Sciatic nerve (tissue), 2 donors: Measurements from ENCODE around the gene MSH5. TPM values are rescaled to one million over a fixed set of nuclear protein-coding genes. Genes with fewer than 3 reads are reported as not detected.
A peak's percentile ranks its signal among the peaks of the same experiment; 100 is the strongest.

ENCODE experiments used
- ATAC-seq: fragments of 200-7000 bp; cut with Tn5 transposase; one replicate; pipeline ENCODE4 v1.9.1; 2020; ENCODE audit warnings: mild to moderate bottlenecking, moderate library complexity
- DNase-seq: peaks from one replicate; pipeline ENCODE4 v3.0.0-alpha.2; 2020; ENCODE audit warnings: low spot score
- intact Hi-C: fragments of 100-400 bp; cut with DNase I; formaldehyde crosslinking; loops from one replicate; pipeline ENCODE4 v1.14.2; 2022
- total RNA-seq: library from RNA; stranded (reverse); fragmentation: NEBNext Ultra II Directional; extraction: Animal tissue kit (Norgen Biotek cat#: 25700); gene quantifications from one replicate; pipeline ENCODE4 v1.2.1, GENCODE V29; 2021
- donor health status: DM: no; HTN: no; CAD: no.
- donor health status: DM: no; HTN: no; CAD: no.

The MSH5 gene
- total RNA-seq, 1 donor from 2014 or later, result 21.2 TPM

DNA sequence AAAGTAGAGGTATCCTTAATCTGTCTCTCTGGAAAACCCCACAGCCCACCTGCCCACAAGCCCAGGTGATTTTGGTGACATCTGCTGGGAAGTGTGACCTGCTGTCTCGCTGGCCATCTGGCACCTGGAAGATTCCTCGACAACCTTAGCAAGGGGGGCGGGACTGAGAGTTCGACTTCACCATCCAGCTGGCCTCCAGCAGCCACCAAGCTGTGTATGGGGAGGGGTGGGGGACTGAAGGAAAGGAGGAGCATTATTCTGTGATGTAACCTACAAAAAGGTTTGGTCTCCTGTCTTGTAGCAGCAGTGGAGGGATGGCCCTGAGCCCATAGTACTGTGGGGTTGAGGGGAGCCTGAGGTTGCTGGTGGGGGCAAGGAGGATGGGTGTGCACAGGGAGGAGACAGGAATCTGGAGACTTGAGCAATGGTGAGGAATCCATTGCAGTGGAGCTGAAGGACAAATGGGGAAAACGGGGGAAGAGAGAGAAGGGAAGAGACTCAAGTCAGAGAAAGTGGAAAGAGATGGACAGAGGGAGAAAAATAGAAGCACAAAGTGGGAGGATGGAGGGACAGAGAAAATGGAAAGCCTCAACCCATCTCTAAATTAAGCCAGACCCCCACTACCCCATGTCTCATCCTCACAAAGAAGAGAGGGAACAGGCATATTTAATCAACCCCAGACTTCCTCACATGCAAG, 29.1 kb upstream of the MSH5 start:
- DNase-seq (no peak), ATAC-seq (no peak)
- intact Hi-C loops, result no loop called here

DNA sequence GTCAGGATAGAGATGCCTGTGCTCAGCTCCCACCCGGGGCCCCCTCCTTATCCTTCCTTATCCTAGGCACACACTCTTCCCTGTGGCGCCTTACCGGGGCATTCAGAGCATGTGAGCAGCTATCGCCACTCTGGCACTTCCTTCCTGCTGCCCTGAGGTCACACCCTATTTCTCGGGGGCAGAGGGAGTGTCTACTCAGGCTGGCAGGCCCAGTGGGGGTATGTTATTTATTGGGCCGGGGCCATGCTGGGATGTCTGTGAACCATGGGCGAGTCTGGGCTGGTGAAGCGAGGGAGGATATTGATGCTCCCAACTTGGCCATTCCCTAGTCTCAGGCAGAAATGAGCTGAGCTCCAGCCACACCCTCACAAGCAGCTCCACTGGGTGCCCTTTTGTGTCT, 28.6 kb upstream of the MSH5 start:
- no peak for DNase-seq
- peak; percentile 7 for ATAC-seq
- intact Hi-C loops, result no loop called here

DNA sequence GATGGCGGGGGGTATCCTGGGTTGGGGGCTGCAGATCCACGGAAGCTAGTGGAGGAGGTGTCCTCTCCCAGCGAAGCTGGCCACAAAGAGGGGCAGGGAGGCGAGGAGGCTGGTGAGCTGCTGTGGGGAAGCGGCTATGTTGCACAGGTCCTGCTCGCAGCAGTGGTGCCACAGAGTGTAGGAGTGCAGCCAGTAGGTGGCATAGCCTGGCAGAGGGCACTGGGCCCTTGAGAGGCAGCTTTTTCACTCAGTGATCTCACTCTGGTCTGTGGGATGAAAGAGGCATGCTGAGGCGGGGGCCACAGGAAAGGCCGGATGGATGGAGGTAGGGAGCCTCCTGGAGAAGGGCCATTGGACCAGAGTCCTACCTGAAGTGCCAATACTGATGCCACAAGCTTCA, 27.5 kb upstream of the MSH5 start:
- intact Hi-C loops, result no loop called here
- ATAC-seq (peak; percentile 53), DNase-seq (no peak)

DNA sequence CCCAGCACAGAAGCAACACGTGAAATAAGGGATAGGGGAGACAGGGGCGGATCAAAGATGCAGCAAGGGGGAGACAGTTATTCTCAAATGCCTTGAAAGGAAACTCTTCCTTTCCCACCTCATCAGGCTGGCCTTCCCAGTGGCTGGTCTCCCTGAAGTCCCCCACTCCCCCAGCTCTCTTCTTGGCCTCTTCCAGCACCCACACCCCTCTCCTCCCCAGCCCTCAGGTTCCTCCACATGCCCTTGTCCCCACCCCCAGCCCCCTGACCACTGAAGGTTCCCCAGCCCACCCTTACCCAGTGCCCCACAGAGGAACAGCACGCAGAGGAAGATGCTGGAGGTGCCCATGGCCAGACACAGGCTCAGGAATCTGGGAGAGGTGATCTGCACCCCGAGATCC, 26.3 kb upstream of the MSH5 start:
- intact Hi-C loops, result no loop called here
- ATAC-seq, result no peak

DNA sequence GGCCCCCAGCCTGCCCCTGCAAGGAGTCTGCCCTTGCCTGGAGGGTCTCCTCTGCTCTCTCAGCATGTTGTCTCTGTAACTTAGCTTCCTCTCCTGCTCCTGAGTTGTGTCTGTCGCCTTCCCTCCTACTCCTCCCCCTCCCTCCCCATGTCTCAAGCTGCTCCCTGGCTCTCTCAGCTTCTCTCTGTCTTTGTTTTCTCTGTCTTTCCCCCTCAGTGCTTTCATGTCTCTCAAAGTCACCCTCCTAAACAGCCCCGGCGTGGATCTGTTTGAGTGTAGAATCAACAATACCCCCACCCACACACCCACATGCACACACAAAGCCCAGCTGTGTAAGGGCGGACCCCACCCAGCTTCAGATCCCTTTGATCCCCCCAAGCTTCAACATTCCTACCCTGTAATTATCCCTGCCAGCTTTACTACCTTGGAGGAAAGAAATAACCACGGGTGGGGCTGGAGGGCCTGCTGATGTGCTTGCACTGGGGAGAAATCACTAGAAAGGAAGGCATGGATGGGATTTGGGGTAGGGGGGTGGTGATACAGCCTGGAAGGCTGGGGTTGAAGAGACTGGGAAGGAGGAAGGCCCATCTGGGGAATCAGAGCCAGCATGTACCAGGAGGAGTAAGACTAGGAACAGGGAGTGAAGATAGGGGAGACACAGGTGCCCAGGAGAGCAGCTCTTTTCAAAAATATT, 25.7 kb upstream of the MSH5 start:
- DNase-seq (no peak), ATAC-seq (no peak)
- intact Hi-C loops, result no loop called here

More for the DNA sequence above, 26.3 kb upstream of the MSH5 start:
- DNase-seq, result no peak

DNA sequence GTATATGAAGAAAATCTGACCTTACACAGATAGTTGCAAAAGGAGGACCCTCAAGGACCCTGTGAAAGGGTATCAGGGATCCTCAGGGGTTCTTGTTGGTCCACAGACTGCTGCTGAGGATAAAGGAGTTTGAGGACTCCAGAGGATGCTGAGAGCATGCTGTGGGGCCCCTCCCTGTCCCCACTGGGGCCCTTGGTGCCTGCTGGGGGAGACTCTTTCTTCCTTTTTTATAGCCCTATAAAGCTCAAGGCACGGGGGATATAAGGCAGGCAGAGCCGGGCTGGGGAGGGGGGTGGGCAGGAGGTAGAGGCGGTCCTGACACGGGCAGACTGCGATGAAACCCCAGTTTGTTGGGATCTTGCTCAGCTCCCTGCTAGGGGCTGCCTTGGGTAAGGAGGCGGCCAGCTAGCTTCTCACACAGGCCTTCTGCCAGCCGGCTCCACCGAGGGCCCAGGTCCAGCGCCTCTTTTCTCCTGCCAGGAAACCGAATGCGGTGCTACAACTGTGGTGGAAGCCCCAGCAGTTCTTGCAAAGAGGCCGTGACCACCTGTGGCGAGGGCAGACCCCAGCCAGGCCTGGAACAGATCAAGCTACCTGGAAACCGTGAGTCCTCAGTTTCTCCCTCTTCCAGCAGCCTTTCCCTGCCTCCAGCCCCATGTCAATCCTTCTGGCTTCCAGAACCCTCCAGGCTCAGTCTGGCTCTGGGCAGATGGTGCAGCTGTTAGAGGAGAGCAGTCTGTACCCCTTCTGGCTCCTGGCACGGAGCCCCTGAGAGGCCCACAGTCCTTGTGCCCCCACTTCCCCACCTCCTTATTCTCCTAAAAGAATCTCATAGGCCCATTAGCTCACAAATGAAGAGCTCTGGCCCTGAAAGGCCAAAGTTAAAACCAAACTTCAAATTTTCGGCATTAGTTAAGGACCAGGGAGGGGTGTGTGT, 24.5 kb upstream of the MSH5 start, which contains the start of gene LY6G6D:
LY6G6D (plus strand) TSS at position 327 of the 937 bp plus-strand sequence; CDS start at position 335, 8 bp downstream.
- intact Hi-C loops, result no loop called here
- ATAC-seq, result no peak
- DNase-seq, result no peak

DNA sequence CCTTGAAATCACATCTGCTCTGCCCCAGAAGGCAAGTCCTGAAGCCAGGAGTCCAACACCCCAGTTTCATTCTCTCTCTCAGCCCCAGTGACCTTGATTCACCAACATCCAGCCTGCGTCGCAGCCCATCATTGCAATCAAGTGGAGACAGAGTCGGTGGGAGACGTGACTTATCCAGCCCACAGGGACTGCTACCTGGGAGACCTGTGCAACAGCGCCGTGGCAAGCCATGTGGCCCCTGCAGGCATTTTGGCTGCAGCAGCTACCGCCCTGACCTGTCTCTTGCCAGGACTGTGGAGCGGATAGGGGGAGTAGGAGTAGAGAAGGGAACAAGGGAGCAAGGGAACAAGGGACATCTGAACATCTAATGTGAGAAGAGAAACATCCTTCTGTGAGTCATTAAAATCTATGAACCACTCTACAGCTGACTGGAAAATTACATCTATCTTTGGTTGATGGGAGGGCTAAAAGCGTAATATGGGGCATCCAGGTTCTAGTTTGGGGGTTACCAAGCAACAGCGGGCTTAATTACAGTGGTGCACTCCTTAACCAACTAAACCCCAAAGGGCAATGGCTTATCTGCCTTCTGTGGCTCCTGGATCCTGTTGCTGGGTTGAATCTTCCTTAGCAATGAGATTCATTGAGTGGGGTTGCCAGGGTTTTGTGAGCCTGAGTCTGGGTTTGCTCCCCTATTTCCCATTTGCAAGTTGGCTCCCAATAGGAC, 22.1 kb upstream of the MSH5 start:
- ATAC-seq (no peak), DNase-seq (no peak)
- intact Hi-C loops, result no loop called here

DNA sequence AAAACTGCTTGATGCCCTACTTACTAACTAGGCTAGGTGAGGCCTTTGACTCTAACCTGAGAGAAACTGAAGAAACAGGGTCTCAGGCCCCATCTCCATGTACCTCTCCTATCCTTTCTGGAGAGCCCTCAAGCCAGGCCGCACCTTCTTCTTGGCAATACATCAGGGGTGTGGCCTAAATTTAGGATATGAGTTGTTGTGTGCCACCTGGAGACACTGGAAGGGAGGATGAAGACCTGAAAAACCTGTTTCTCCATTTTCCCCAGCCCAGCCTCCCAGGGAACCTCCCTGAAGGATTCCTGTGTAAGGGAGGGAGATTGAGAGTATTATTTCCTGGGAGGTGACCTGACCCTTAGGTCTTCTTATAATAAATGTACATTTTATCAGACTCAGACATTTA, 21.5 kb upstream of the MSH5 start:
- DNase-seq (no peak), ATAC-seq (no peak)
- intact Hi-C loops, result no loop called here

DNA sequence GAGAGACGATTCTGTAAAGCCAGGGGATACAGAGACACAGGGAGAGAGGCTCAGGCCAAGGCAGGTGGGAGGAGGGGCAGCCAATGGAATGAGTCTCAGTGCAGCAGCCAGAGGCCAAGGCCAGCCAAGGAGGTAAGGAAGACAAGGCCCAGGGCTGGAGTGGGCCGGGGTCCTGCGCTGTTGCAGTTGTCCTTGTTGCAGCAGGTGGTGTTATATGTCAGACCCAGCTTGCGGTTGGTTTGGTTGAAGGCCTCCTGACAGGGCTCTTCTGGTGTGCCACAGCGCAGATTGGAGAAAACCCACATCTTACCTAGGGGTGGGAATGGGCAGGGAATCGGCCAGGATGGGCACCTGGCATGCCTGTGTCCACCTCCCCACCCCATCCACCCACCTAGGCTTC, 20.8 kb upstream of the MSH5 start:
- ATAC-seq (no peak), DNase-seq (no peak)
- intact Hi-C loops, result no loop called here

DNA sequence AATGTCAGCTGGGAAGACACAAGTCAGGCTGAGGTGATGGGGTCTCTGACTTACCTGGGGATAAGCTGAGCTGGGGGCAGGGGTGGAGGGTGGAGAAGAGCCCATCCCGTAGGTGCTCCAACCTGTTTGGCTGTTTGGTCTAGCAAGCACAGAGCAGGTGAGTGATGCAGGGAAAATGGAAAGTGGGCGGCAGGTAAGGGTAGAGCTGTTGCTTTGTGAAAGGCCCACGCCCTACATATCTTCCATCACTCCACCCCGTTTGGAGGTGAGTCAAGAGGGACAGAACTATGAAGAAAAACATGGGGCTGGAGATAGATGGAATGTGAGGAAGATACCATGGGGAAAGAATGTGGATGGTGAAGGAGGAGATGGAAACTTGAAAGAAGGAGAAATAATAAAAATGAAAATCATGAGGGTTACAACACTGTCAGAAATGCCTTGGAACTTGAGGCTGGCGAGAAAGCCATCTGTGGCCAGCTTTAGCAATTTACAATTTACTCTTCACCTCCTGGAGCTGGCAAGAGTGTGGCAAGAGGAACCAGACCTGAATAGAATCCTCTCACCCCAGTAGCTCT, 19.5 kb upstream of the MSH5 start:
- ATAC-seq (no peak), DNase-seq (no peak)
- intact Hi-C loops, result loop anchor here (10.0 kb wide), 1 partner anchor 115 kb away; no protein-coding TSS in a partner anchor

DNA sequence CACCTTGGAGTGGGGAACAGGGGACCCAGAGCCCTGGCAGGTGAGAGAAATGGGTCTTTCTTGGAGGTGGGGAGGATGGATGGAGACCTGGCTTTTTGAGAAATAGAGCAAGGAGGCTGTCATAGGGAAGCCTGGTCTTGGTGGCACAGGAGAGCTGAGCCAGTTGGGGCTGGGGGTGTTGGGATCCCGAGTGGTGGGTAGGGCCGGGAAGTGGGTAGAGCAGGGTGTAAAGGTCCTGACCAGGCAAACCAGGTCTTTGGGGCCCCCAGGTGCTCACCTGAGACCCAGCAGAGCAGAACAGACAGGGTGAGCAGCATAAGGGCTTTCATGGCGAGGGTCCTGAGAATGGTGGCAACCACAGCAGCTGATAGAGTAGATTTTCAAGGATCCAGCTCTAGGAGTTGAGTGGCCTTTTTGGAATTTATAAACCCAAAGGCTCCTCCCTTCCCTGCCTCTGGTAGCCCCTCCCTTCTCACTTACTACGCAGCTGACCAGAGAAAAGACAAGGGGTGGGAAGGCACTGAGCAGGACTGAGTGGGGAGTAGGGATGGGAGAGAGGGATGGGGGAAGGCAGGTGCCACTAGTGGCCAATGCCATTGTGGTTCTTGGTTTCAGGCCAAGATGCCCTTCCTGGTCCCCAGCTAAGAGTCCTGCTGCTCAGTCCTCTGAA, 18.3 kb upstream of the MSH5 start, which contains the start of gene LY6G6C:
LY6G6C (minus strand) TSS at position 396 of the 670 bp plus-strand sequence; CDS start at position 329, 67 bp downstream.
- ATAC-seq (no peak), DNase-seq (no peak)
- intact Hi-C loops, result loop anchor here (10.0 kb wide), 1 partner anchor 113 kb away; no protein-coding TSS in a partner anchor

DNA sequence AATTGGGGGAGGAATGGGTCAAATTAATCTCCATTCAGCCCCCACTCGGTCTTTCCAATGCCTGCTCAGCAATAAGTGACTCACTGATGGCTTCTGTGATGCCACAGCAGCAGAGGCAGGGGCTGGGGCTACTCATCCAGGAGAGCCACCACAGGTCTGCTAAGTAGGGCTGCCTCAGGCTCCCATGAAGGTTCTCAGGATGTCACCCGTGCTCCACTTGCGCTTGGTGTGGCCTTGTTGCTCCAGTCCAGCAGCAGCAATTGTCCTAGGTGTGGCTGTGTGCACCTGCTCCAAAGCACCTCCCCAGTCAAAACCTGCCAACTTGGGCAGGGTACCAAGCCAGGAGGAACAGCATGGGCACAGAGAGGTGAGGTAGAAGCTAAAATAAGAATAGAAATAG, 17.6 kb upstream of the MSH5 start:
- ATAC-seq (no peak), DNase-seq (no peak)
- intact Hi-C loops, result loop anchor here (10.0 kb wide), 1 partner anchor 113 kb away; no protein-coding TSS in a partner anchor

DNA sequence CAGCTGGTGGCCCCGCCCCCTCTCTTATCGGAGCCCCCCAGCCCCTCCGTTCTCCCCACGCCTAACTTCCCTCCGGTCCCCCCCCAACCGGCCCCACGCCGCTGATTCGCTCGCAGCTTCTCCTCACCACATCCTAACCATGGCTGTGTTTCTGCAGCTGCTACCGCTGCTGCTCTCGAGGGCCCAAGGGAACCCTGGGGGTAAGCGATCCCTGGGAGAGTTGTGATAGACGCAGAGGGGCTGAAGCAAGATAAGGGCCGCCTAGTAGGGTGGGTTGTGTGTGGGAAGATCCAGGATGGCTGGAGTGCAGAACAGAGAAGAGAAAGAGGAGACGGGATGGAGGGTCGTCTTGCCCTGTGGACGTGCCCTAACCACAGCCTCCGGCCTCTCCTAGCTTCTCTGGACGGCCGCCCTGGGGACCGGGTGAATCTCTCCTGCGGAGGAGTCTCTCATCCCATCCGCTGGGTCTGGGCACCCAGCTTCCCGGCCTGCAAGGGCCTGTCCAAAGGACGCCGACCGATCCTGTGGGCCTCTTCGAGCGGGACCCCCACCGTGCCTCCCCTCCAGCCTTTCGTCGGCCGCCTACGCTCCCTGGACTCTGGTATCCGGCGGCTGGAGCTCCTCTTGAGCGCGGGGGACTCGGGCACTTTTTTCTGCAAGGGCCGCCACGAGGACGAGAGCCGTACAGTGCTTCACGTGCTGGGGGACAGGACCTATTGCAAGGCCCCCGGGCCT, 16.4 kb upstream of the MSH5 start, which contains the start of gene MPIG6B:
MPIG6B (plus strand) TSS at position 129 of the 735 bp plus-strand sequence; CDS start at position 140, 11 bp downstream.
- DNase-seq (no peak), ATAC-seq (no peak)
- intact Hi-C loops, result loop anchor here (10.0 kb wide), 1 partner anchor 111 kb away; no protein-coding TSS in a partner anchor

DNA sequence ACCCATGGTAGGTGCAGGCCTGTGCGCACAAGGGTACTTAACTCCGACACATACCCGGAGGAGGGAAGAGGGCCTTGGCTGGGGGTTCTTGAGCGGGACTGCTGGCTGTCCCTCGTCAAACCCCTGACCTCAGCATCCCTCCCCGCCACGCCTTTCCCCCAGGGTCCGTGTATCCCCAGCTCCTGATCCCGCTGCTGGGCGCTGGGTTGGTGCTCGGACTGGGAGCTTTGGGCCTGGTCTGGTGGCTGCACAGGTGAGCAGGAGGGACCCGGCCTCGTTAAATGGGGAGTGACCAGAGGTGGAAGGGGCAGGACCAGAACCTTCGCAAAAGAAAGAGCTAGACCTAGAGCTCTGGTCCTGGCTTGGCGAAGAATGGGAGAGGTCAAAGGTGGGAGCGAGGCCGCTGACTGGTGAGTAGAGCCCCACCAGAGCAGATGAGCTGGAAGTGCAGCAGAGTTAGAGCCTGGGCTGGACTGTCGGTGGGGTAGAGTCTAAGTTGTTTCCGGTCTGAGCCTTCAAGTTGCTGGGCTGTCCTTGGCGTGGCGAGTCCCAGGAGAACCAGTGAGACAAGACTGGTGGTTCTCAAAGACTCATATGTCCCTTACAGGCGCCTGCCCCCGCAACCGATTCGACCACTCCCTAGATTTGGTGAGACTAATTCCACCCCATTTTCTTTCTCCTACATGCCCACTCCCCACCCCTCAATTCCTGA, 15.7 kb upstream of the MSH5 start:
- DNase-seq (no peak), ATAC-seq (no peak)
- intact Hi-C loops, result loop anchor here (10.0 kb wide), 1 partner anchor 111 kb away; no protein-coding TSS in a partner anchor

DNA sequence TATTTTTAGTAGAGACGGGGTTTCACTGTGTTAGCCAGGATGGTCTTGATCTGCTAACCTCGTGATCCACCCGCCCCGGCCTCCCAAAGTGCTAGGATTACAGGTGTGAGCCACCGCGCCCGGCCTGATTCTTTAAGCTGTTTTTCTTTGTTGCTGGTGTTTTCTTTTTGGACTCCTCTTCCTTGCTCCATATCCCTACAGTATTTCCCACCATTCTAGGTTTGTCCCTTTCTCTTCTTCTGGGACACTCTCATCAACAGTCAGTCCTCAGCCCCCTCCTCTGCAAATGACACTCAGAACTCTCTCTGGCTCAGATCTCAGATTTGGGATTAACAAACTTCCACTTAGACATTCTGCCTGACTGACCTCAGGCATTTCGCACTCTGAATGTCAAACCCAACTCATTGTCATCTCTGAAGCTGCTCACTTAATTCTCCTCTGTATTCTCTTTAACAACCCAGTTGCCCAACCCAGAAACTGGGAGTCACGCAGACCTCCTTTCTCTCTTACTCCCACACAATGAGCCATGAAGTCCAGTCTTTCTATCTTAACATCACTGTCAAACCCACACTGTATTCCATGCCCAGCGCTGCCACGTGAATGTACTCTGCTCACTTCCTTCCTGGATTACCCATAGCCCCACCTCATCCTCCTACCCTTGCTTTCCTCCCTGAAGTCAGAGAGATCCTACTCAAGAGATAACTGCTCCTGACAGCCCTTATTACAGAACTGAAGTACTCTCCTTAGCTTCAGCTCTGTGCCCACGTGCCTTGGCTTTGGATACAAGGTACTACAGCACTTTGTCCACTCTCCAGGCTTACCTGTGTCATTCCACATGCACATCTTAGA, 14.1 kb upstream of the MSH5 start:
- DNase-seq (no peak), ATAC-seq (no peak)
- intact Hi-C loops, result loop anchor here (10.0 kb wide), 1 partner anchor 109 kb away; no protein-coding TSS in a partner anchor
